Esophagus muscularis mucosa (tissue), 3 donors: Measurements from ENCODE around the gene TM4SF4.

ENCODE experiments used
- CTCF ChIP-seq, 3 experiments: fragments of 200-600 bp in 2 of 3; fragments of 450-650 bp in 1 of 3; sonication (generic) in 2 of 3; IDR thresholded peaks; one replicate each; pipeline ENCODE4 v1.5.1; 2017 to 2019; ENCODE audit warnings: antibody characterized with exemption in 3 of 3, mild to moderate bottlenecking in 2 of 3, moderate library complexity in 1 of 3
- POLR2A ChIP-seq: fragments of 450-650 bp; IDR thresholded peaks from one replicate; pipeline ENCODE4 v1.6.1; 2017; ENCODE audit warnings: antibody characterized with exemption, moderate library complexity, mild to moderate bottlenecking, low read depth

- TF ChIP-seq CTCF (IDR thresholded peaks at IDR 0.05) (no peak), POLR2A (no peak)
Measured at GRCh38 chr3:149472030-149472797, 2.3 kb upstream of the TM4SF4 start.
